ENCODE data around the gene SOS1.
"Not testable (repeated sequence)": the region's sequence is repeated elsewhere in the genome, so short reads cannot be mapped to it uniquely, and the experiment has no call there.

The SOS1 gene

DNA sequence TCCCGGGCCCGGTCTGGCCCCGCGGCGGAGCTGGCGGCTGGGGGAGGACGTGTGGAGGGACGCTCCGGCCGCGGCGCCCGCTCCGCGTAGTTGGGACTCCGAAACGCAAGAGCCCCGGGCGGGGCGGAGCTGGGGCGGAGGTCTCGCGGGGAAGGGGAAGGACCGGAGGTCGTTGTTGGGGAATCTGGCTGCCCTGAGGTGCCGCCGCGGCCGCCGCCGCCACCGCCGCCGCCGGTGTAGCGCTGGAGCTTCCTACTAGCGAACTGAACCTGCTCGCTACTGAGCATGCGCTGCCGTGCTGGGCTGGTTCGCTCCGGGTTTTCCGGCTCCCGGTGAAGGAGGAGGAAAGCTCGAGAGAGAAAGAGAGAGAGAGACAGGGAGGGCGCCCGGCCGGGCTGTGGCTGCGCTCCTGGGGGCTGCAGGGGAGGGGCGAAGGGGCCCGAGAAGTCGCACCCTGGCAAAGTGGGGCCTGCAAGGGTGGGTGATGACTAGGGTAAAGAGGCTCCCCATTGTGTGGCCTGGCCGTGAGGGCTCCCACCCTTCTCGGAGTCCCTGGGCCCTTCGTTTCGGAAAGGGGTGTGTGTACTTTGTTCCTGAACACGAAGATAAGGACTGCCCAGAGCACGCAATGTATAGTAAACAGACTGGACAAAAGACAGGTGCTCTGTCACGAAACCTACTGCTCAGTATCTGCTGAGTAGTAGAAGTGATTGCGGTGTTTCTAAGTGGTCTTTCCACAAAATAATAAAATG, at the start of gene SOS1:
Gene SOS1, minus strand, starts transcription at position 281 of the 752 bp plus-strand sequence. CDS start 629 bp downstream, outside the sequence.
- ATAC-seq (peak; percentile 66), DNase-seq (peak; percentile 88 to 92)
- Mint-ChIP-seq H3K27me3 (no peaks in the 10 kb centered on the region), H3K27ac (peak within 1 kb of the TSS; percentile 96 to 98), H3K4me1 (peaks cover 57% of the 10 kb centered on the region), H3K9me3 (no peaks in the 10 kb centered on the region), H3K4me3 (peak within 1 kb of the TSS; percentile 90 to 97)

DNA sequence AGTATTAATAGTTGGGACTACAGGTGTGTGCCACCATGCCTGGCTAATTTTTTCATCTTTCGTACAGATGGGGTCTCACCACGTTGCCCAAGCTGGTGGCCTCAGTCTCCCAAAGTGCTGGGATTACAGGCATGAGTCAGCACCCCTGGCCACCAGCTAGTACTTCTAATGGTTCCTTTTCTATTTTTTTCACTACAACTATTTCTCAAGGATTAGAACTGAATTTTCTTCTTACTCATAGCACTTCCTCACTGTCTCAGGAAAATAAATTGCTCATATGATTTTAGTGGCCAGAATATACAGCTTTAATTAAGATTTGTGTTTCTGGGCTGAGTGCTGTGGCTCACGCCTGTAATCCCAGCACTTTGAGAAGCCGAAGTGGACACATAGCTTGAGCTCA, 43.2 kb upstream of the SOS1 start:
- no peak overlapping the region for H3K27ac Mint-ChIP-seq
- DNase-seq (no peak), ATAC-seq (no peak)
- peaks cover 15% of the 10 kb centered on the region for H3K4me1 Mint-ChIP-seq
- peaks cover 0 to 4% of the 10 kb centered on the region in 2 donors for H3K9me3 Mint-ChIP-seq
- no peak overlapping the region for H3K4me3 Mint-ChIP-seq
- no peaks in the 10 kb centered on the region for H3K27me3 Mint-ChIP-seq

DNA sequence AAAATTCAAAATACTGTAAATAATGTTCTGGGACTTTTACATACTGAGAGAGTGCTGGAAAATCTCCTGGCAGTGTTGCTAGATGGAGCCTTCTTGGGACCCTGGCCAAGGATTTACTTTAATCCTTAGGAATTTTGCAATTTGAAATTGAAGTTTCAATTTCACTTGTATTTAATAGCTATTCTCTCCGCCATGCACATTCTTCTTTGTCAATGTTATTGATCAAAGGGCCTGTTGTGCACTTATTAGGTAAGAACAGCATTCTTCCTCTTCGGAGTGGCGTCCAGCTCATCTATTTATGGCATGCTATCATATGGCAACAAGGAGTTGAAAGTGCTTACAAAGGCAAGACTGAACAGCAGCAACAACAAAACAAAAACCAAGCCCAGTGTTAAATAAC, 40.1 kb upstream of the SOS1 start:
- DNase-seq (no peak), ATAC-seq (no peak)
- Mint-ChIP-seq H3K4me1 (peaks cover 6% of the 10 kb centered on the region), H3K4me3 (no peak overlapping the region), H3K9me3 (peaks cover 0 to 4% of the 10 kb centered on the region in 2 donors), H3K27me3 (no peaks in the 10 kb centered on the region), H3K27ac (no peak overlapping the region)

DNA sequence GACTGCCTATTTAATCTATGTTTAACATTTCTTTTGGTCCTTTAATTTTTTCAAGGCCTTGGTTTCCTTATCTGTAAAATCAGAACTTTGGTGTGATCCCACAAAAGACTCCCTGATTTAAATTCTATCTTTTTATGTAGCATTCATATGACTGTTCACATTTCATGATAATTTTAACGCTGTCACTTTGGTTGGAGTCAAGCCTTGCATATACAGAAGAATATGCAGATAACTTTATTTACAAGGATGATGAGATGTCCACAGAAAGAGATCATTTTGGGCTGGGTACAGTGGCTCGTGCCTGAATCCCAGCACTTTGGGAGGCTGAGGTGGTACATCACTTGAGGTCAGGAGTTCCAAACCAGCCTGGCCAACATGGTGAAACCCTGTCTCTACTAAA, 38.4 kb upstream of the SOS1 start:
- DNase-seq (no peak), ATAC-seq (no peak)
- H3K27me3 Mint-ChIP-seq, result no peaks in the 10 kb centered on the region
- no peak overlapping the region for H3K27ac Mint-ChIP-seq
- peaks cover 0 to 4% of the 10 kb centered on the region in 2 donors for H3K9me3 Mint-ChIP-seq
- no peak overlapping the region for H3K4me3 Mint-ChIP-seq
- peaks cover 5% of the 10 kb centered on the region for H3K4me1 Mint-ChIP-seq

DNA sequence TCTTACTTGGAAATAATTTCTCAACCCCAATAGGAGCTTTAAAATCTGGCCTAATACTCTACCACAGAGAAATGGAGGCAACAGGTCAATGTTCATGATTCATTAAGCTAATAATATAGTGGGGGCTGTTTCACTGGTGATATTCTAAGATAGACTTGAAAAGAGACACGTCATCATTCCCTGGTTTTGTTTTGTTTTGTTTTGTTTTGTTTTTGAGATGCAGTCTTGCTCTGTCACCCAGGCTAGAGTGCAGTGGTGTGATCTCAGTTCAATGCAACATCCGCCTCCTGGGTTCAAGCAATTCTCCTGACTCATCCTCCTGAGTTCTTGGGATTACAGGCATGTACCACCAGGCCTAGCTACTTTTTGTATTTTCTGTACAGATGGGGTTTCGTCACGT, 37.5 kb upstream of the SOS1 start:
- DNase-seq (no peak), ATAC-seq (no peak)
- Mint-ChIP-seq H3K4me1 (no peaks in the 10 kb centered on the region), H3K27me3 (no peaks in the 10 kb centered on the region), H3K27ac (no peak overlapping the region), H3K4me3 (no peak overlapping the region), H3K9me3 (peaks cover 0 to 3% of the 10 kb centered on the region in 2 donors)

- H3K4me1 Mint-ChIP-seq, result peaks cover 5% of the 10 kb centered on the region
- H3K9me3 Mint-ChIP-seq, result no peaks in the 10 kb centered on the region
- H3K27me3 Mint-ChIP-seq, result no peaks in the 10 kb centered on the region
- no peak for DNase-seq
- ATAC-seq, result no peak
- no peak overlapping the region for H3K4me3 Mint-ChIP-seq
- no peak overlapping the region for H3K27ac Mint-ChIP-seq
Measured at GRCh38 chr2:39156846-39157245, 36.0 kb upstream of the SOS1 start.

DNA sequence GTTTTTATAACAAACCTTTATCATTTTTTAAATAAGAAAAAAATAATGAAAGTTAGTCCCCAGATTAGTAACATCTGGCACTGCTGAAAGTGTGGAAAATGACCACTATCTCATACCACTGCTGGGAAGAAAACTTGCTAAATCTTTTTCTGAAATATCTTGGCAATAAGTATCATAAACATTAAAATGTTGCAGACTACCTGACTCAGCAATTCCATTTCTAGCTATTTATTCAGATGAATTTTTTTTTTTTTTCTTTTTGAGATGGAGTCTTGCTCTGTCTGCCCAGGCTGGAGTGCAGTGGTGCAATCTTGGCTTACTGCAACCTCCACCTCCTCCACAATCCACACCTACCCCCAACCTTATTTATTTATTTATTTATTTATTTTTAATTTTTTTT, 35.3 kb upstream of the SOS1 start:
- ATAC-seq (no peak), DNase-seq (no peak)
- Mint-ChIP-seq H3K27ac (no peak overlapping the region), H3K27me3 (no peaks in the 10 kb centered on the region), H3K4me3 (no peak overlapping the region), H3K9me3 (no peaks in the 10 kb centered on the region), H3K4me1 (peaks cover 5% of the 10 kb centered on the region)

- ATAC-seq, H3K4me3 Mint-ChIP-seq, H3K27ac Mint-ChIP-seq, DNase-seq, H3K27me3 Mint-ChIP-seq, H3K4me1 Mint-ChIP-seq, H3K9me3 Mint-ChIP-seq: not testable (repeated sequence)
Measured at GRCh38 chr2:39155573-39155972, 34.7 kb upstream of the SOS1 start.

- no peaks in the 10 kb centered on the region for H3K27me3 Mint-ChIP-seq
- ATAC-seq (no peak), DNase-seq (no peak)
- no peak overlapping the region for H3K27ac Mint-ChIP-seq
- H3K4me1 Mint-ChIP-seq, result peaks cover 12% of the 10 kb centered on the region
- no peak overlapping the region for H3K4me3 Mint-ChIP-seq
- H3K9me3 Mint-ChIP-seq, result no peaks in the 10 kb centered on the region
Measured at GRCh38 chr2:39154944-39155343, 34.1 kb upstream of the SOS1 start.

DNA sequence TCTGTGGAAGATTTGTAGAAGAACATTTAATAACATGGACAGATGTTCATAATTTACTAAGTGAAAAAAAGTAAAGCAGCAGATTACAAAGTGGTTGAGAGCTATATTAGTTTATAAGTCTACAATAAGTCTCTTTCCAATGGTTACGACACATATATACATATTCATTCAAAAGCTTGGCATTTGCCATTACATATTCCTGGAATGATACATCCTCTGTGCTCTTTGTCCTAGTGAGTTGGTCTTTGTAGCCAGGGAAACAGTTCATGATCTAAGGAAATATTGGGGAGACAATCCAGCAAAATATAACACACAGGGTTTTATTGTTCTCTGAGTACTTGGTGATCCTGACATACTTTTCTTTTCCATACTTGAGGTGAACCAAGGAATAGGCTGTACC, 32.5 kb upstream of the SOS1 start:
- Mint-ChIP-seq H3K27me3 (no peaks in the 10 kb centered on the region), H3K4me1 (peaks cover 16% of the 10 kb centered on the region), H3K9me3 (no peaks in the 10 kb centered on the region), H3K4me3 (no peak overlapping the region), H3K27ac (no peak overlapping the region)
- DNase-seq (no peak), ATAC-seq (no peak)

- ATAC-seq (no peak), DNase-seq (no peak)
- no peak overlapping the region for H3K4me3 Mint-ChIP-seq
- no peak overlapping the region for H3K27ac Mint-ChIP-seq
- H3K27me3 Mint-ChIP-seq, result no peaks in the 10 kb centered on the region
- no peaks in the 10 kb centered on the region for H3K9me3 Mint-ChIP-seq
- H3K4me1 Mint-ChIP-seq, result peaks cover 16% of the 10 kb centered on the region
Measured at GRCh38 chr2:39152504-39152903, 31.7 kb upstream of the SOS1 start.

GRCh38 chr2:39150890-39151497, 30.1 kb upstream of the SOS1 start:
- no peak overlapping the region for H3K27ac Mint-ChIP-seq
- no peaks in the 10 kb centered on the region for H3K27me3 Mint-ChIP-seq
- H3K4me1 Mint-ChIP-seq, result peaks cover 16% of the 10 kb centered on the region
- H3K4me3 Mint-ChIP-seq, result no peak overlapping the region
- ATAC-seq, result no peak
- H3K9me3 Mint-ChIP-seq, result no peaks in the 10 kb centered on the region
- DNase-seq, result no peak

GRCh38 chr2:39150102-39150562, 29.3 kb upstream of the SOS1 start:
- ATAC-seq (no peak), DNase-seq (no peak)
- Mint-ChIP-seq H3K27ac (peak overlapping the region in 1 of 2 donors; percentile 91), H3K4me3 (no peak overlapping the region), H3K9me3 (no peaks in the 10 kb centered on the region), H3K27me3 (no peaks in the 10 kb centered on the region), H3K4me1 (peaks cover 17% of the 10 kb centered on the region)

GRCh38 chr2:39146630-39147029, 25.8 kb upstream of the SOS1 start:
- no peaks in the 10 kb centered on the region for H3K9me3 Mint-ChIP-seq
- no peaks in the 10 kb centered on the region for H3K27me3 Mint-ChIP-seq
- H3K4me3 Mint-ChIP-seq, result no peak overlapping the region
- peaks cover 37% of the 10 kb centered on the region for H3K4me1 Mint-ChIP-seq
- DNase-seq, result no peak
- H3K27ac Mint-ChIP-seq, result no peak overlapping the region
- ATAC-seq, result no peak

GRCh38 chr2:39145906-39146421, 25.1 kb upstream of the SOS1 start:
- ATAC-seq (no peak), DNase-seq (no peak)
- Mint-ChIP-seq H3K9me3 (no peaks in the 10 kb centered on the region), H3K4me3 (no peak overlapping the region), H3K27ac (no peak overlapping the region), H3K27me3 (no peaks in the 10 kb centered on the region), H3K4me1 (peaks cover 44% of the 10 kb centered on the region)

GRCh38 chr2:39144416-39144815, 23.6 kb upstream of the SOS1 start:
- Mint-ChIP-seq H3K4me1 (peaks cover 40% of the 10 kb centered on the region), H3K4me3 (no peak overlapping the region)

More at GRCh38 chr2:39144416-39144815, 23.6 kb upstream of the SOS1 start:
- DNase-seq (no peak), ATAC-seq (no peak)
- Mint-ChIP-seq H3K27ac (no peak overlapping the region), H3K9me3 (no peaks in the 10 kb centered on the region), H3K27me3 (no peaks in the 10 kb centered on the region)

Measured in stimulated activated naive CD8-positive, alpha-beta T cell treated with anti-CD3 and anti-CD28 coated beads, Interleukin-15, amount 100 ng/mL, for 72 hours (primary cell).